Pons (tissue), 1 donor: Measurements from ENCODE around the gene OXCT1.
"Not testable (repeated sequence)": the region's sequence is repeated elsewhere in the genome, so short reads cannot be mapped to it uniquely, and the experiment has no call there.

ENCODE experiments used
- DNase-seq: peaks from one replicate; pipeline ENCODE4 v3.0.0-alpha.2; 2016; ENCODE audit warnings: low spot score

The OXCT1 gene

GRCh38 chr5:41874512-41875060, 4.4 kb upstream of the OXCT1 start:
- DNase-seq = no peak

DNA sequence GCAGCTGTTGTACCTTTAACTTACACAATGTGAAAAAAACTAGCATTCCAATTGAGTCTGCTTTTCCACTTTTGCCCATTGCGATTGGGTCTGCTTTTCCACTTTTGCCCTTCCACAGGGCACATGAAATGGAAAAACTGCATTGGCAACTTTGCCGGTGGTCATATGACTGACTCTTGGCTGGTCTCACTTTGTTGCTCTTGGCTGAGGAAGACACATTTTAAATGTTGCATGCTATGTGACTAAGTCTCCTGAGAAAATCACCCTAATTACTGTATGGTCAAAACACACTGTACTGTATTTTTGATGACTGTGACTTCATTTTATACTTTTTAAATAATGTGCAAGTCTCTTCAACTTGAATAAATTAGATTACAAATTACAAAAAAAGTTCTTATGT, 1.6 kb upstream of the OXCT1 start:
- peak; percentile 48 for DNase-seq

- DNase-seq = peak; percentile 32
Measured at GRCh38 chr5:41870627-41871048, 413 bp upstream of the OXCT1 start.

DNA sequence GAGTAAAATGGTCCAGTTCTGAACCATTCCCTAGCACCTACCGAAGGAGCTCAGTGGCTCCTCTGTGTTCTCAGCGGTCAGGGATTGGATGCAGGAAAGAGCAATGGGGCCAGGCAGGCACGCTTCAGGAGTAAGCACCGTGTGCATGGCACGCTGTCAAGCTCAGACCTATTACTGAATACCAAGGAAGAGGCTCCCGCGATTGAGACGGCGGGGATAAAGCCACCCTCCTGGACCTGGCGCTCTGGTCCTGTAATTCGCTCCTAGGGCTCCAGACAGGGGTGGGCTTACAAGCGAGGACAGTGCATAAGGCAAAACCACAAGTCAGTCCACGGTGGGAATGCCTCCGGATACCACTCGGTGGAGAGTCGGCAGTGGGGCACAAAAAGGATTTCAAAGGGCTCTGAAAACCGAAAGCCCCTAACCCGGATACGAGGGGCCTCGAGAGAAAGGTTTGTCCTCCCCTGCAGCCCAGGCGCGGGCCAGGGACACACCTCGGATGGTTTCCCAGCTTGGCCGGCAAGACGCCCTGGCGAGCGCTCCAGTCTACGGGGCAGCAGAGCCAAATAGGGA, 988 bp downstream of the OXCT1 start:
- peak; percentile 12 for DNase-seq

GRCh38 chr5:41863871-41864486, 6.2 kb downstream of the OXCT1 start:
- no peak for DNase-seq

- no peak for DNase-seq
Measured at GRCh38 chr5:41858890-41859289, 11.3 kb downstream of the OXCT1 start.

DNA sequence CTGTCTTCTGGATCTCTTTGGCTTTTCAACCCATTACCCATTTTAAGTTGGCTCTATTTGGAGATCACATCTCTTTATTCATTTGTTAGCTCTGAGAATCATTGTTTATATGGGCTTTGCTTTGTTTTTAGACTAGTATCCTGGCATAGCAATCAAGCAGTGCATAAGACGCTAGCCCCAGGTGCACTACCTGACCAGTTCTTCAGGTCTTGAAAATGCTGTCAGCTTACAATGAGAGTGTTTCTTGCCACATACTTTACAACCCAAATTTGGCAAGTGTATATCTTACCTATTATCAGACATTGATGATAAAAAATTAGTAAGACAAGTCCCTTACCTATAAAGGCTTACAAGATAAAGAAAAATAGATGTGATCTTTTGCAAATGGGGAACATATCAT, 12.2 kb downstream of the OXCT1 start:
- DNase-seq = no peak

- peak; percentile 87 for DNase-seq
Measured at GRCh38 chr5:41856644-41857491, 13.4 kb downstream of the OXCT1 start.

GRCh38 chr5:41852293-41852692, 17.9 kb downstream of the OXCT1 start:
- no peak for DNase-seq

DNA sequence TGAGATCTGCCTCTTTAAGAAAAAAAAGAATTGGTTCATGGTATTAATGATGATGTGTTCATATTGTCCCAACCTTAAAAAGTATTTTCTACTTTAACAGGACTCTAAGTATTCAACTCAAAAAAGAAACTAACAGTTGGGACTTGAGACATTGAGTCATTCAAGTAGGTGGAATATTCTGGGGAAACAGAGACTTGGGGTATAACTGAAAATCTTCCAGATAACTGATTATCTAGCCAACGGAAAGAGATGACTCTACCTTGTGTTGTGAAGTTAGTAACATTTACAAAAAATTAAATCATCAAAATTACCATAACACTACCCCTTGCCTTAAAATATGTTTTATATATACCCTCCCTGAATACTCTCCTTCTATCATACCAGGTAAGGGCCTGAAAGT, 19.1 kb downstream of the OXCT1 start:
- DNase-seq = no peak

DNA sequence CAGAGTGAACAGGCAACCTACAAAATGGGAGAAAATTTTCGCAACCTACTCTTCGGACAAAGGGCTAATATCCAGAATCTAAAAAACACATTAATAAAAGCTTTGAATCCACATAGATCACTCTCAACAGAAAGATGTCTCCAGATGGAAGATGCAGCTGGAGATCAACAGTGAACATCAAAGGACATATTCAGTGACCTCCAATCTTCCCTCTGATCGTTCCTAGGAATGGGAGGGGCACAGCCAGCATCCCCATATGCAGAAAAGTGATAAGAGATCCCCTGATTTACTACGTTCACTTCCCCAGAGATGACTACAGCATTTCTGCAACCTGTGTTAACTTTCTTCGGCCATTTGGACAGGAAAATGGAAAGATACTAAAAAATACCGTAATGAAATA, 21.2 kb downstream of the OXCT1 start:
- no peak for DNase-seq

- not testable (repeated sequence) for DNase-seq
Measured at GRCh38 chr5:41845751-41846150, 24.5 kb downstream of the OXCT1 start.

GRCh38 chr5:41844502-41844901, 25.7 kb downstream of the OXCT1 start:
- DNase-seq = no peak

GRCh38 chr5:41843456-41844370, 26.5 kb downstream of the OXCT1 start:
- peak; percentile 75 for DNase-seq

- DNase-seq = no peak
Measured at GRCh38 chr5:41842777-41843176, 27.4 kb downstream of the OXCT1 start.

GRCh38 chr5:41841325-41841724, 28.9 kb downstream of the OXCT1 start:
- no peak for DNase-seq

DNA sequence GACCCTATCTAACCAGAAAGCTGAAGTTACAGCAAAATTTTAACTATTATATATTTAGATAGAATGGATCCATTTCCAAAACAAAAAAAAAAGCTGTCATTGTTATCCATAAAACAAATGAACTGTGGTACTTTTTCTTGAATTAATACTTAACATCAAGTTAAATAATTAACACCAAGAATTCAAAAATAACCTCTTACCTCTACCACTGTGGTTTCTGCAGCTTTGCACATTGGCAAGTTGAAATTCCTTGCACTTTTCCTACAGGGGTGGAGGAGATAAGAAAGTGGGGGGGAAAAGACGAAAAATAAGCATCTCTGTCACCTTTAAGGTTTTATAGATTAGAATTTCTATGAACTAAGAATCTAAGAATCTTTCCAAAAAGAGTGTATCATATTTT, 30.0 kb downstream of the OXCT1 start:
- DNase-seq = no peak

DNA sequence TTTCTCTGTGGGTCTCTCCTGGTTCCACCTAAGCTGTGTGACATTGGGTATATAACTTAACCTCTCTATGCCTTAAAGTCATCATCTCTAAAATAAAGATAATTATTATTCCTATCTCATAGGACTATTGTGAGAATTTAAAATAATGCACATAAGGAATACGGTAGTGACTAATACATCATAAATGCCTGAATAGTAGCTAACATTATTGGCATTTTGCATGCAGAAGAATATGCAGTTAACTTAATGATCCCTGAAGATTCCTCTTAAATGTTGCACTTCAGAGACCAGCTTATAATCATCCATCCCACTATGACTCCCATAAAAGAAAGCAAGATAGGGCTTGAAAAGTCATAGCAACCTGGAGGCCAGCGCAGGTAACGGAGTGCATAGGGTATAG, 32.4 kb downstream of the OXCT1 start:
- DNase-seq = no peak

- DNase-seq = peak; percentile 34
Measured at GRCh38 chr5:41835645-41836044, 34.6 kb downstream of the OXCT1 start.

DNA sequence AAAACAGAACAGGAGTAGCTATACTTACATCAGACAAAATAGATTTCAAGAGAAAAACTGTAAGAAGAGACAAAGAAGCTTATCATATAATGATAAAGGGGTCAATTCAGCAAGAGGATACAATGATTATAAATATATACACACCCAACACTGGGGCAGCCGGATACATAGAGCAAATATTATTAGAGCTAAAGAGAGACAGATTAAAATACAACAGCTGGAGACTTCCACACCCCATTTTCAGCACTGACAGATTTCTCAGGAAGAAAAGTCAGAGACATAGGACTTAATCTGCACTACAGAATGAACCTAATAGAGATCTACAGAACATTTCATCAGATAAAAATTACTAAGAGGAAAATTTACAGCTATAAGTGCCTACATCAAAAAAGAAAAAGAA, 35.7 kb downstream of the OXCT1 start:
- no peak for DNase-seq

- no peak for DNase-seq
Measured at GRCh38 chr5:41832430-41832829, 37.8 kb downstream of the OXCT1 start.

DNA sequence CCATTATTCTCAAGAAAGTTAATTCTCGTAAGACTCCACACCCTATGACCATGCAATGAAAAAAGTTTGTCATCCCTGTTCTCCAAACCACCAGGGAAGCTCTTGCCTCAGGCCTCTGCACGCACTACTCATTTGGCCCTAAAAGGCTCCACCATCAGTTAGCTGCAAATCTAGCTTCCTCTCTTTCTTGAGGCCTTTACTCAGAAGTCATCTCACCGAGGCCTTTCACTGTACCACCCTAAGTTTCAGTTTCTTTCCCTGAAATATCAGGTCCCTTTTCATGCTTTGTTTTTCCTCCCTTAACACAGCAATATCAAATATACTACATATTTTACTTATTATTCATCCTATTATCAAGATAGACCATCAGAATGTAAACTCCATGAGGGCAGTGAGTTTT, 39.1 kb downstream of the OXCT1 start:
- DNase-seq = no peak
